WERI-Rb-1 (cell line): Measurements from ENCODE around the gene HACD4.

ENCODE experiments used
- DNase-seq: peaks from one replicate; pipeline ENCODE4 v3.0.0-alpha.2; 2020
- H3K27ac ChIP-seq: fragments of 250-450 bp; sonication (Bioruptor Pico); 2 replicates; pipeline ENCODE4 v1.5.1; 2020; ENCODE audit warnings: mild to moderate bottlenecking, moderate library complexity
- H3K27me3 ChIP-seq: fragments of 250-450 bp; sonication (Bioruptor Pico); 2 replicates; pipeline ENCODE4 v1.5.1; 2021; ENCODE audit warnings: mild to moderate bottlenecking, low read depth, moderate library complexity; ENCODE audit not compliant: insufficient read depth, severe bottlenecking
- H3K36me3 ChIP-seq: fragments of 250-450 bp; sonication (Bioruptor Pico); 2 replicates; pipeline ENCODE4 v1.5.1; 2020; ENCODE audit warnings: mild to moderate bottlenecking, moderate library complexity
- H3K4me3 ChIP-seq: 2 replicates; pipeline ENCODE4 v1.5.1; 2011; ENCODE audit warnings: low read depth, mild to moderate bottlenecking, control low read depth, low read length
- H3K9me3 ChIP-seq: fragments of 250-450 bp; sonication (Bioruptor Pico); 2 replicates; pipeline ENCODE4 v1.5.1; 2021; ENCODE audit warnings: mild to moderate bottlenecking, moderate library complexity; ENCODE audit not compliant: severe bottlenecking
- CTCF ChIP-seq: IDR thresholded peaks from 2 replicates; pipeline ENCODE4 v1.5.1; 2011; ENCODE audit warnings: low read depth, mild to moderate bottlenecking, control low read depth, inconsistent platforms, low read length

The HACD4 gene

GRCh38 chr9:21043841-21044240 is 12.4 kb upstream of the HACD4 start:
- TF ChIP-seq CTCF: no peak
- H3K36me3 ChIP-seq: no peaks in the 10 kb centered on the region
- DNase-seq: no peak
- no peaks in the 10 kb centered on the region for H3K9me3 ChIP-seq
- H3K4me3 ChIP-seq: no peak overlapping the region
- no peaks in the 10 kb centered on the region for H3K27me3 ChIP-seq
- no peak overlapping the region for H3K27ac ChIP-seq

- Histone ChIP-seq H3K36me3 (no peaks in the 10 kb centered on the region), H3K27me3 (no peaks in the 10 kb centered on the region), H3K9me3 (no peaks in the 10 kb centered on the region), H3K27ac (no peak overlapping the region), H3K4me3 (no peak overlapping the region)
- DNase-seq: no peak
- no peak for TF ChIP-seq CTCF
Measured at GRCh38 chr9:21042466-21042865, 11.0 kb upstream of the HACD4 start.

- no peak for TF ChIP-seq CTCF
Measured at GRCh38 chr9:21039302-21039701, 7.9 kb upstream of the HACD4 start.

GRCh38 chr9:21037278-21037677 is 5.8 kb upstream of the HACD4 start:
- H3K27me3 ChIP-seq: peaks cover 12% of the 10 kb centered on the region
- H3K4me3 ChIP-seq: no peak overlapping the region
- DNase-seq: no peak
- no peaks in the 10 kb centered on the region for H3K36me3 ChIP-seq
- no peak for TF ChIP-seq CTCF
- no peak overlapping the region for H3K27ac ChIP-seq
- no peaks in the 10 kb centered on the region for H3K9me3 ChIP-seq

More at GRCh38 chr9:21039302-21039701, 7.9 kb upstream of the HACD4 start:
- no peak for DNase-seq
- peaks cover 11% of the 10 kb centered on the region for H3K27me3 ChIP-seq
- H3K36me3 ChIP-seq: no peaks in the 10 kb centered on the region
- no peak overlapping the region for H3K4me3 ChIP-seq
- no peaks in the 10 kb centered on the region for H3K9me3 ChIP-seq
- H3K27ac ChIP-seq: no peak overlapping the region

- Histone ChIP-seq H3K4me3 (no peak overlapping the region), H3K27ac (no peak overlapping the region), H3K9me3 (no peaks in the 10 kb centered on the region), H3K27me3 (peaks cover 12% of the 10 kb centered on the region), H3K36me3 (no peaks in the 10 kb centered on the region)
- no peak for DNase-seq
- TF ChIP-seq CTCF: no peak
Measured at GRCh38 chr9:21031808-21032183, 356 bp upstream of the HACD4 start.

GRCh38 chr9:21030389-21031035 is 928 bp downstream of the HACD4 start:
- Histone ChIP-seq H3K27me3 (peaks cover 9% of the 10 kb centered on the region), H3K36me3 (no peaks in the 10 kb centered on the region), H3K9me3 (no peaks in the 10 kb centered on the region), H3K4me3 (no peak overlapping the region), H3K27ac (no peak overlapping the region)
- no peak for DNase-seq
- TF ChIP-seq CTCF: no peak
